HG02970 (cell line): Measurements from ENCODE around the gene ZNF438.
"Not testable (repeated sequence)": the region's sequence is repeated elsewhere in the genome, so short reads cannot be mapped to it uniquely, and the experiment has no call there.

Experiments used
- ATAC-seq: cut with Tn5 transposase; IDR thresholded peaks from one replicate; pipeline ENCODE4 v1.9.1; 2021; ENCODE audit warnings: mild to moderate bottlenecking, moderate library complexity, moderate number of reproducible peaks; ENCODE audit not compliant: unreplicated experiment, low FRiP score

ZNF438 gene

DNA sequence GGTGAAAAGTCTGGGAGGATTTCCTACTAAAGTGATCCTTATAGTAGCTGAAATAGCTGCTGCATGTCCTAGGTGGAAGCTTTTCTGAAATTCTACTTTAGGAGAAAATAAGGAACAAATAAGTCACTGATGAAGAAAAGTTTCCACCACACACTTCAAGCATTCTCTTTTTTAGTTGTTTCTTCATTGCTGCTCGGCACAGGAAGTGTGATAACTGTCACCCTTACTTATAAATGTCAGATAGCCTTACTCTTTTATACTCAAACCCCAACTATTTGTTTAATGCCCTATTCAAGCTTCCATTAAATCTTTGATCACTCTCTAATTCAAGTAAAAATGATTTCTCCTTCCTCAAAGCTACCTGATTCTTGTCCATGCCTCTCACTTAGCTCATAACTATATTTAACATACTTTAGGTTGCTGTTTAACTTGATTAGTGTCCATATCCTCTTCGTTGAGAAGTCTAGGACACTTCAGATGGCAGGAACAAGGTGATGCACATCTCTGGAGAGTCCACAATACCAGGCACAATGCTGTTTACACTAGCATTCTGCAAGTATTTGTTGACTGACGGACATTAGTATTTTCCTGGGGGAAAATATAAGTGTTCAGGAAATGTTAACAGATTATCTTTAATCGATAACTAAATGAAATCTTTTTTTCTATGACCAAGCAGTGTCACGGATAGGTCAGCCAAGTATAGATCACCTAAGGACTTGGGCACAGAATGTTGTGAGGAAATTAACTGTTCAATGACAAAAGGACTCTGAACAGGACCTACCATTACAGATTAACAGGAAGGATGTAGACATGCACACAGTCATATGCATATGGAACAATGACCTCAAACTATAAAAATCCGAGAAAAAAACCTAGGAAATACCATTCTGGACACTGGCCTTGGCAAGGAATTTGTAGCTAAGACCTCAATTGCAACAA is 67.4 kb downstream of the ZNF438 start:
- no peak for ATAC-seq

DNA sequence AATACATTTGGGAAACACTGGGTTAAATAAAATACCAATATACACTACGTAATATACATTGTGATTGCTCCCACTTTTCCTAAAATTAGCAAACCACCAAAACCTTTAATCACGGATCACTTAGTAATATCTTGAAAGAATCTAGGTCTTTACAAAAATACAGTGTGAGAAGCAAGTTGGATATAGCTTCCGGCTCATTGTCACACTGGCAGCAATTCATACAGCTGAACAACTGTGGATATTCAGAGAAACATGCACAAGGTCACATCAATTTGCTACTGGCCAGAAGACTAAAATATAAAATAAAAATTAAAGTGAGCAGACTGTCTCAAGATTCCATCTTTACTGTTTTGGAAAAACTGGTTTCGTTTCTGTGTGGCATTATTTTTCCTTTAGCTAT is 69.1 kb downstream of the ZNF438 start:
- no peak for ATAC-seq

DNA sequence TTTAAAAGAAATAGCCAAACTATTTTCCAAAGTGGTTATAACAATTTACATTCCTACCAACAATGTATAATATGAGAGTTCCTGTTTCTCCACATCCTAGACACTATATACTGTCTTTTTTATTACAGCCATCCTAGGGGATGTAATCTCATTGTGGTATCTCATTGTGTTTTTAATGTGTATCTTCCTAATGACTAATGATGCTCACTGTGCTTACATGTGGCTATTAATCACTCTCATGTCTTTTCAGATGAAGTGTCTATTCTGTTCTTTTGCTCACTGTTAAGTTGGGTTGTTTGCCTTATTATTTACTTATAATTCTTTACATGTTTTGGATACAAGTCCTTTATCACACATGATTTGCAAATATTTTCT is 71.8 kb downstream of the ZNF438 start:
- no peak for ATAC-seq

DNA sequence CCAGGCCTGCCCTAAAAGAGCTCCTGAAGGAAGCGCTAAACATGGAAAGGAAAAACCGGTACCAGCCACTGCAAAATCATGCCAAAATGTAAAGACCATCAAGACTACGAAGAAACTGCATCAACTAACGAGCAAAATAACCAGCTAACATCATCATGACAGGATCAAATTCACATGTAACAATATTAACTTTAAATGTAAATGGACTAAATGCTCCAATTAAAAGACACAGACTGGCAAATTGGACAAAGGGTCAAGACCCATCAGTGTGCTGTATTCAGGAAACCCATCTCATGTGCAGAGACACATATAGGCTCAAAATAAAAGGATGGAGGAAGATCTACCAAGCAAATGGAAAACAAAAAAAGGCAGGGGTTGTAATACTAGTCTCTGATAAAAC is 82.4 kb downstream of the ZNF438 start:
- ATAC-seq, result not testable (repeated sequence)

DNA sequence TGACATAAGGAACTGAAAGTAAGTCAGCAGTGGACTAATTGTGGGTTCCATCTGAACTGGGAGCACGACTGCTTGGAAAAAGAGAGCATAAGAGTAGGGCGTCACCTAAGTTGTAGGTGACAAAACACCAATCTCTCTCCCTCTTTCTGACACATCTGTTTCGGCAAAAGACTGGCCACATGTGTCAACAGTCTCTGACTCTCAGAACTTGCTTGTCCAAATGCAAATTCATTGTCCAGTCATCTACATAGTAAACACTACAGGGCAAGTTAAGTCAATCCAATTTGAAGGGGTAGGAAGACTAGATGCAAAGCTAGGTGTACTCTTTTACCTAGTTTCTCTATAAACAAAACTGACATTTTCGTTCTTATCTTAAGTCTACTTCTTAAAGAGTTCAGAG is 87.7 kb downstream of the ZNF438 start:
- no peak for ATAC-seq

DNA sequence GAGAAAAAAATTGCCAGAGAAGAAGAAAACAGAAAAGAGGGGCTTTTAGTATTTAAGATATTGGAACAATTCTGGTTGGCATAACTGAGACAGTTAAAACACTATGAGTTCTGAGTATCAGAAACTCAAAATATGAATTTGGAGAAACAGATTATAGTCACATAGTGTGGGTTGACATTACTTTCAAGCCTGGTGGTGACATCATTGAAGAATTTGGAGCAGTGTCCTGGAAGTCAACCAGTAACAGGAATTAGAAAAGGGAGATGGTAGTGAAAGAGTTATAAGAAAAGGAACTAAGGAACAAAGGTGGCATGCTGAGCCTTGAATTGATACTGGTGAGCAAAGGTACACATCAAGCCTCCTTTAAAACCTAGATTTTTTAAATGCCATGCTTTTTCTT is 88.2 kb downstream of the ZNF438 start:
- no peak for ATAC-seq

DNA sequence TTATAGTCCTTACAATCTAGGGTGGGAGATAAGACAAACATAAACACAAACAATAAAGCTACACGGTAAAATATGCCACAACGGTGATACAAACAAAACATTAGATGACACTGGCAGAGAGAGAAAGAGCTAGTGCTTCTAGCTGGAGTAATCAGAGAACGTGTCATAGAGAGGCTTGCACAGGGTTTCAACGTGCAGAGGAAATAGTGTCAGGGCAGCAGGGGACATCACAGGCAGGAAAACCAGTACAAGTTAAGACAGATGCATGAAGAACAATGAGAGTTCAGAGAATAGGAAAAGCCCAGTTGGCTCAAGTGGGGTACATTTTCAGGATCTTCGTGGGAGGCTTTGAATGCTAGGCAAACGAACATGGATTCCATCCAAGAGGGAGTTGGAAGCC is 91.4 kb downstream of the ZNF438 start:
- ATAC-seq, result no peak

DNA sequence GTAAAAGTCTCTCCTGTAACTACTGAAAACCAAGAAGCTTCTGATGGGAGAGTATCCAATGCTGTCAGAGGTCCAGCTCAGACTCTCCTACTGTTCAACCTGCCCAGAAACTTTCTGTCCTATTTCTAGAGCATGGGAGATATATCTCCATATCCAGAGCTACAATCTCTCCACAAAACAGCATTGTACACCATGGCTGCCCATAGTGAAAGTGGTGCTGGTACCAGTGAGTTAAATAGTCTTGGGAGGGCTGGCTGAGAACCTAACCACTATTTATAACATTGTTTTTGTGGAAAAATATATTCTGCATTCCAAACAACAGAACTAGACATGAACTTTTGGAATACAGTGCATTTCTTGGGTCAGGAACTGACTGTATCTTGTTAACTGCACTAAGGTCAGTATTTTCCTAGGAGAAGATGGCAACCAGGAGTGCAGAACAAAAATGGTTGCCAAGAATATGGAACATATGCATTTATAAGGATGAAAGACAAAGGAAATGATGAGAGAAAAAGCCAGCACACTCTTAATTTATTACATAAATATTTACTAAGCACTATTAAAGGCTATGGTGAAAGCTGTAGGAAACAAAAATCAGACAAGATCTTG is 91.9 kb downstream of the ZNF438 start:
- no peak for ATAC-seq

DNA sequence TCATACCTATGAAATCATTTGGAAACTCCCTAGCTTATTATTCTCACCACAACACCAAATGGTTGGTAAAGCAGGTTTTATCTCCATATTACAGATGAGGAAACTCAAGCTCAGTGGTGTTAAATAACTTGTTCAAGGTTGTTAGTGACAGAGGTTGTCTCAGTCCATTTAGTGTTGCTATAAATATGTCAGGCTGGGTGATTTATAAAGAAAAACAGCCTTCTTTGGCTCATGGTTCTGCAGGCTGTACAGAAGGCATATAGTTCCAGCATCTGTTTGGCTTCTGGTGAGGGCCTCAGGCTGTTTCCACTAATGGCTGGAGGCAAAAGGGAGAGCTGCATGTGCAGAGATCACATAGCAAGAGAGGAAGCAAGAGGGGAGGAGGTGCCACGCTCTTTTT is 96.6 kb downstream of the ZNF438 start:
- no peak for ATAC-seq

DNA sequence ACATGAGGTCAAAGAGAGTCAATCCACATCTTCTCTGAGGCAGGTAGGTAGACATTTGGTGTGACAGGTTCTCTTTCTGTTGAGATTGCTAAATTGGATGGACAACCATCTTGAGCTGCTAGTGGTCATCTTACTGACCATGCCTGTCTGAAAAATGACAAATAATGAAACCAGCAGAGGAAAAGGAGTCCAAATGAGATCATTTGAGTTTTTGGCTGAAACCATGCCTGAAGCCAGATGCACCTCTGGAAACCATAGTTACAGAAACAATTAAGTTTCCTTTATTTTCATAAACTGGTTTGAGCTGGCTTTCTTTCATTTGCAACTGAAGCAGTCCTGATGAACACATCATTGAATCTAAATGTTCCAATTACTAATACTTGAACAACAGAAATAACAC is 100.6 kb downstream of the ZNF438 start:
- no peak for ATAC-seq

DNA sequence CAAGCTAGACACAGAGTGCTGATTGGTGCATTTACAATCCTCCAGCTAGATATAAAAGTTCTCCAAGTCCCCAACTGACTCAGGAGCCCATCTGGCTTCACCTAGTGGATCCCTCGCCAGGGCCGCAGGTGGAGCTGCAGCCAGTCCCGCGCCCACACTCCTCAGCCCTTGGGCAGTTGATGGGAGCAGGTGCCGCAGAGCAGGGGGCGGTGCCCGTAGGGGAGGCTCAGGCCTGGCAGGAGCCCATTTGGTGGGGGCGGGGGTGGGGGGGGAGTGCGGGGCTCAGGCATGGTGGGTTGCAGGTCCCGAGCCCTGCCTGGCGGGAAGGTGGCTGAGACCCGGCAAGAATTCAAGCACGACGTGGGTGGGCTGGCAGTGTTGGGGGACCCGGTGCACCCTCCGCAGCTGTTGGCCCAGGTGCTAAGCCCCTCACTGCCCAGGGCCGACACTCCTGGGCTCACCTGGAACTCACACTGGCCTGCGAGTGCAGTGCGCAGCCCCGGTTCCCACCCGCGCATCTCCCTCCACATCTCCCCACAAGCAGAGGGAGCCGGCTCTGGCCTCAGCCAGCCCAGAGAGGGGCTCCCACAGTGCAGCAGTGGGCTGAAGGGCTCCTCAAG is 101.7 kb downstream of the ZNF438 start:
- no peak for ATAC-seq

DNA sequence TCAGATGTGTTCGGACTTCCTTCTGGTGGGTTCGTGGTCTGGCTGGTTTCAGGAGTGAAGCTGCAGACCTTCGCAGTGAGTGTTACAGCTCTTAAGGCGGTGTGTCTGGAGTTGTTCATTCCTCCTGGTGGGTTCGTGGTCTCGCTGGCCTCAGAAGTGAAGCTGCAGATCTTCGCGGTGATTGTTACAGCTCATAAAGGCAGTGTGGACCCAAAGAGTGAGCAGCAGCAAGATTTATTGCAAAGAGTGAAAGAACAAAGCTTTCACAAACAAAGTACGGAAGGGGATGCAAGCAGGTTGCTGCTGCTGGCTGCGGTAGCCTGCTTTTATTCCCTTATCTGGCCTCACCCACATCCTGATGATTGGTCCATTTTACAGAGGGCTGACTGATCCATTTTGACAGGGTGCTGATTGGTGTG is 102.3 kb downstream of the ZNF438 start:
- not testable (repeated sequence) for ATAC-seq

DNA sequence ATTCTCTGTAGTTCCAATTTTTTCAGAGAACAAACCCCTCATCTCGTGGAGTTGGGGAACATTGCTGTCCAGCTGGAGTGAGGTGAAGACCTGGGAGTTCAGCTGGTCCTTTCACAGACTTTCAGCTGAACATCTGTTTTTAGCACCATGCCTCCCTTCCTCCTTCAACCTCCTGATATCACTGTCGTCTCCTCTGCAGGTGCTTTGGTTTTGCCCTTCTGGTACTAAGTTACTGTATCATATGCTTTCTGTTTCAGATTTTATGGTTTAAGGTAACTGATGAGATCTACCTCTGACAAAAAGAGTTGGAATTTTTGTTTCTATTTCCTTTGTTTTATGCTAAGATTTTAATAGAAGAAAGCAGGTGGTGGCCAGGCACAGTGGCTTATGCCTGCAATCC is 102.9 kb downstream of the ZNF438 start:
- no peak for ATAC-seq

DNA sequence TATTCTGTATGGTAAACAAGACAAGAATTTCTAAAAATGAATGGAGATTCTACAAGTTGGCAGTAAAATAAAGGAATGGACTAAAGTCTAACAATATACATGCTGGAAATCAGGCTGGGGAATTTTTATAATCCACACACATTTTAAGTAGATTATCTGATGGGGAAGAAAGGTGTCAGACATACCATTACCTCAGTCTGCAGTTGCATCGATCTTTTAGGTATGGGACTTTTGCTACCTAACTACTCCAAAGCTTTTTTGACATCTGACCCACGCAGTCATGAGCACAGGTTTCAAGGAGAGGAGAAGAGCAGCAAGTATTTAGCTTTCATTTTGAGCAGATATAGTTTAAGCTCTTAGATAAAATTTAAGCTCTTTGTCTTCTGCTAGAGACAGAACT is 113.0 kb downstream of the ZNF438 start:
- no peak for ATAC-seq

DNA sequence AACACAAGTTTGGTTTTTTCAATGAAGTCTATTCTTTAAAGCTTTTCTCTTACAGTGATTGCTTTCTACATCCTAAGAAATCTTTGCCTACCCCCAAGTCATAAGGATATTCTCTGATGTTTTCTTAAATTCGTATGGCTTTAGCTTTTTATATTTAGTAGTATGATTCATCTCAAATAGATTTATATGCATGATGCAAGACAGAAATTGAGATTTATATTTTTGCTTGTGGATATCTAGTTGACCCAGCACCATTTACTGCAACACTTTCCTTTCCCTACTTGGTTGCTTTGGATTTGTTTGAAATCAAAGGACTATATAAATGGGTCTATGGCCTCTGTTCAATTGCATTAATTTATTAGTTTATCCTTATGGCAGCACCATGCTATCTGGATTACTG is 113.9 kb downstream of the ZNF438 start:
- ATAC-seq, result no peak

DNA sequence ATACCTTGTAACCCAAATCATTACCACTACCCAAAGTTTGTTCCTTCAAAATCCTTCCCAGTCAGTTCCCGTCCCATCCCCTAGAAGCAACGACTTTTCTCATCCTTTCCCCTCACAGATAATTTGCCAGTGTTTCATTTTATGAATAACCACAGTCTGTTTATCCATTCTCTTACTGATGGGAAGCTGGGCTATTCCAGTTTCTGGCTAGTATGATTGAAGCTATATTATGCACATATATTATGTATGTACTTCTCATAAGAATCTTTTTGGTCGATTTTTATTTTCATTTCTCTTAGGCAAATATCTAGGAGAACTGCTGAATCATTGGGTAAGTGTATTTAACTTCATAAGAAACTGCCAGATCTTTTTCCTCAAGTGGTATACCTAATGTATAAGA is 114.6 kb downstream of the ZNF438 start:
- no peak for ATAC-seq

DNA sequence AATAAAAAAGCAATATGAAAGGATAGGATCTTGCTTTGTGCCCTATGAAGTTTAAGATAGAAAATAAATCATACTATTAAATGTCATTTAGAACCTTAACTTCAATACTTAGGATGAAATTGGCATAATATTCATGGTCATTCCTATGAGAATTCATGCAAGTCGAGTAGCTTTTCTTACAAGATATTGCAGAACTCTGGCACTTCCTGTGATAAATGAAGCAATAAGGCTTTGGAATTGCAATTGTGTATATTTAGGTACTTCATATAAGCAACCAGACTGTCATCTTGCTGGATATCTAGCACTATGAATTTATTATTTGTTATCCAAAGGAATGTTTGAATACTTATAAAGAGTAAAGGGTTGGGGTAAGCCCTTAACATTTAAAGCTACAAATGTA is 116.5 kb downstream of the ZNF438 start:
- no peak for ATAC-seq

DNA sequence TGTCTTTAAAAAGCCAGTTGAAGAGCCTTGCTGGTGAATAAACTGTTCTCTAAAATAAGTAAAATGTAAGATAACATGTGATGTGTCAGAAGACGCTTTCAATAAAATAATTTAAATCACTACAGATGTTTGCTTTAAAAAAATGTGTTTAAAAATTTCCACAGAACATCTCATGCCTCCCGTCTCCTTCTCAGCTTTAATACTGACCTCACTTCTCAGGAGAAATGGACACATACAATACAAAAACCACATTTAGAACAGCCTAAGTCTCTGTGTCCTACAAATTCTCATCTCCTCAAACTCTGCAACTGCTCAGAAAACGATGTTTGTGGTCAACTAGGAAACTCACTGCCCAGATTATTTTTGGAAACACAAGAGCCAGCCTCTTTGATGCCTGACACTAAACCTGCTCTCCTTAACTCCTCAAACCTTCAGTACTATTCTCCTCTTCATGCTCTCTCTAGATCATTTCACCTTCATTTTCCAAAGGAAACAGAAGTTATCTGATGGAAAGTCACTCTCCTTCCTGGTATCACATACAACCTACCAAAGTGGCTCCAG is 120.3 kb downstream of the ZNF438 start:
- no peak for ATAC-seq

DNA sequence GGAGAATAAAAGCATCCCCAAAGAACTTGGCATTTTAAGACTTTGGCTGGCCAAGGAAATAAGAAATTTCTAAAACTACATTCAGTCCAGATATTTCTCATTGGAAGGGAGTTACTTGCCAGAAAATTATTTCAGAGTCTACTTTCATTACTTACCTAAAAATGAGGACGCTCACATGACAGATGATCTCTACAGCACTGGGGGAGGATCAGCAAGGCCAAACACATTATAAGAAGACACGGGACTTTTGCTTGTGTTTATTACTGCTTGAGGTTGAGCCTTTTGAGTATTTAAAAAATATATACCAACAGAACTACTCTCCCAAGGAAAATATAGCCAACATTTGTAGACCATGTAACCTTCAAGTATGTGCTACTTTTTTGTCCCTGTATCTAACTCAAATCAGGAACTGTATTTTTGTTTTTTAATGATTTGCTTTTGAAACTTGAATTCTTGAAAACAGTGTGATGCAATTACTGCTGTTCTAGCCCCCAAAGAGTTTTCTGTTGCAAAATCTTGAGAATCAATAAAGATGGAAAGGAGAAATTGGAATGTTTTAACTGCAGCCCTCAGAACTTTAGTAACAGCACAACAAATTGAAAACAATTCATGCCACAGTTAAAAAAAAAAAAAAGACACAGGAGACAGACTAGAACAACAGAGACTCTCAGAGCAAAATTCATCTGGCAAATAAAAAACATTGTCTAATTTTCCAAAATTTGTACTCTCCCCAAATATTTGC is 128.1 kb downstream of the ZNF438 start:
- no peak for ATAC-seq

DNA sequence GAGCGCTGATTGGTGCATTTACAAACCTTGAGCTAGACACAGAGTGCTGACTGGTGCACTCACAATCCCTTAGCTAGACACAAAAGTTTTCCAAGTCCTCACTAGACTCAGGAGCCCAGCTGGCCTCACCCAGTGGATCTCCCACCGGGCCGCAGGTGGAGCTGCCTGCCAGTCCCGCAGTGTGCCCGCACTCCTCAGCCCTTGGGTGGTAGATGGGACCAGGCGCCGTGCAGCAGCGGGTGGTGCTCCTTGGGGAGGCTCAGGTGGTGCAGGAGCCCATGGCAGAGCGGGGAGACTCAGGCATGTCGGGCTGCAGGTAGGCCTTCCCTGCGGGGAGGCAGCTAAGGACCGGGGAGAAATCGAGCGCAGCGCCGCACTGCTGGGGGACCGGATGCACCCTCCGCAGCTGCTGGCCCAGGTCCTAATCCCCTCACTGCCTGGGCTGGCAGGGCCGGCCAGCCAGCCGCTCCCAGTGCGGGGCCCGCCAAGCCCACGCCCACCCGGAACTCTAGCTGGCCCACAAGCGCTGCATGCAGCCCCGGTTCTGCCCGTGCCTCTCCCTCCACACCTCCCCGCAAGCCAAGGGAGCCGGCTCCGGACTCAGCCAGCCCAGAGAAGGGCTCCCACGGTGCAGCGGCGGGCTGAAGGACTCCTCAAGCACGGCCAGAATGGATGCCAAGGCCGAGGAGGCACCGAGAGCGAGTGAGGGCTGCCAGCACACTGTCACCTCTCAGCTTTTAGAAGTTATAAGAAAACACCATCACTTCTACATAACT is 128.9 kb downstream of the ZNF438 start:
- ATAC-seq, result no peak
